Psoas muscle (tissue), 8 donors: ENCODE measurements around the gene RPS6KB2. TPM values are rescaled to one million over a fixed set of nuclear protein-coding genes. Genes with fewer than 3 reads are reported as not detected.

Source experiments
- ATAC-seq, 4 donors: fragments of 200-7000 bp; cut with Tn5 transposase; one replicate each; pipeline ENCODE4 v1.9.1; 2020; ENCODE audit warnings: moderate library complexity in 3 of 4, mild to moderate bottlenecking in 2 of 4
- DNase-seq, 2 donors: peaks; one replicate each; pipeline ENCODE4 v3.0.0-alpha.2; 2020
- H3K27ac ChIP-seq: fragments of 200-600 bp; one replicate; pipeline ENCODE4 v1.8.0; 2022
- H3K27me3 ChIP-seq, 3 donors: fragments of 200-600 bp in 1 of 3; one replicate each; pipeline versions ENCODE4 v1.6.1 to v1.8.0; 2013 to 2022; ENCODE audit warnings: low read length in 2 of 3, mild to moderate bottlenecking in 2 of 3, moderate library complexity in 1 of 3; ENCODE audit not compliant: insufficient read depth in 3 of 3
- H3K36me3 ChIP-seq, 2 donors: fragments of 200-600 bp in 1 of 2; one replicate each; pipeline versions ENCODE4 v1.6.1 to v1.8.0; 2013 to 2022; ENCODE audit warnings: low read depth in 1 of 2, mild to moderate bottlenecking in 1 of 2, moderate library complexity in 1 of 2; ENCODE audit not compliant: insufficient read depth in 1 of 2
- H3K4me1 ChIP-seq: fragments of 200-600 bp; one replicate; pipeline ENCODE4 v1.8.0; 2022
- H3K4me3 ChIP-seq: fragments of 200-600 bp; one replicate; pipeline ENCODE4 v1.8.0; 2022; ENCODE audit warnings: mild to moderate bottlenecking
- H3K9me3 ChIP-seq: fragments of 200-600 bp; one replicate; pipeline ENCODE4 v1.8.0; 2022
- WGBS, 3 donors: extraction: QIAGEN DNeasy Blood & Tissue Kit; methylation state at CpG; one replicate each; pipeline versions ENCODE4 v1.1.6 to v1.1.7; 2013; 5-methylcytosine and 5-hydroxymethylcytosine counted together
- intact Hi-C, 2 donors: fragments of 100-400 bp; cut with DNase I; formaldehyde crosslinking; loops; one replicate each; pipeline versions ENCODE4 v1.11.0 to v1.14.2; 2022
- polyA plus RNA-seq, 3 donors: library from polyadenylated mRNA; stranded (reverse); fragments of 200-250 nt; gene quantifications; one replicate each; pipeline ENCODE4 v1.2.3, GENCODE V29; 2013
- total RNA-seq, 4 donors: library from RNA; stranded (reverse); fragmentation: NEBNext Ultra II Directional in 2 of 4; extraction: Animal tissue kit (Norgen Biotek cat#: 25700) in 2 of 4; gene quantifications; one replicate each; pipeline versions ENCODE4 v1.2.1 to v1.2.4, GENCODE V29; 2021 to 2023
- TF ChIP-seq, protein P1 (sequence below): fragments of 200-600 bp; IDR thresholded peaks from one replicate; pipeline ENCODE4 v1.8.0; 2022; ENCODE audit warnings: antibody characterized with exemption
- donor health status: healthy with polysubstance abuse.
- donor health status: DM: no; HTN: no; CAD: no; lungs with moderate emphysema.
- donor health status: Bipolar disorder and iron deficiency.
- donor health status: healthy.
- donor health status: DM: yes; HTN: yes; CAD: no.
- donor health status: DM: no; HTN: no; CAD: no.
- donor health status: DM: no; HTN: no; CAD: no.
- donor health status: DM: yes; HTN: yes; CAD: no.

The RPS6KB2 gene
- total and polyA plus RNA-seq, 7 donors = 23.1 to 64.6 (median 27.2) TPM

DNA sequence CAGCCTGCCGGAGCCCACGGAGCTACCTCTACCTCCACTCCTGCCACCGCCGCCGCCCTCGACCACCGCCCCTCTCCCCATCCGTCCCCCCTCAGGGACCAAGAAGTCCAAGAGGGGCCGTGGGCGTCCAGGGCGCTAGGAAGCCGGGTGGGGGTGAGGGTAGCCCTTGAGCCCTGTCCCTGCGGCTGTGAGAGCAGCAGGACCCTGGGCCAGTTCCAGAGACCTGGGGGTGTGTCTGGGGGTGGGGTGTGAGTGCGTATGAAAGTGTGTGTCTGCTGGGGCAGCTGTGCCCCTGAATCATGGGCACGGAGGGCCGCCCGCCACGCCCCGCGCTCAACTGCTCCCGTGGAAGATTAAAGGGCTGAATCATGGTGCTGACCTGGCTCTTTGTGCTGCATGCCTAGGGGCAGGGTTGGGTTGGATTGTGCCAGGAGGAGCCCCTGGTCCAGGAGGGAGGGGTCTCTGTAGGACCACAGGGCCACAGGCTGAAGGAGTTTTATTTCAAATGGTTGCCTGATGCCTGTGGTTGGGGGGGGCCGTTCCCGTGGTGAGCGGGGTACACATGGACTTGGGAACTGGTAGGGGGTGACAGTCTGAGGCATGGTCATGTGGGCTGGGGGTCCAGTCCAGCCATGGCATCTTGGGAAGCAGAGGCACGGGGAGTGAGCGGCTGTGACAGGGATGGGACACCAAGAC is 6.9 kb downstream of the RPS6KB2 start:
- intact Hi-C loops = no loop called here
- H3K27ac ChIP-seq = no peak overlapping the region
- 82 to 87% (median 82%) methylated on average over 25 to 26 of the region's 26 CpGs for WGBS, 3 donors
- peaks cover 8% of the 10 kb centered on the region for H3K4me1 ChIP-seq
- H3K9me3 ChIP-seq = no peaks in the 10 kb centered on the region
- no peaks in the 10 kb centered on the region for H3K27me3 ChIP-seq
- H3K36me3 ChIP-seq = peaks cover 6 to 81% of the 10 kb centered on the region in 2 donors
- no peak overlapping the region for H3K4me3 ChIP-seq
- DNase-seq (no peak), ATAC-seq (no peak)
- TF ChIP-seq, protein P1, sequence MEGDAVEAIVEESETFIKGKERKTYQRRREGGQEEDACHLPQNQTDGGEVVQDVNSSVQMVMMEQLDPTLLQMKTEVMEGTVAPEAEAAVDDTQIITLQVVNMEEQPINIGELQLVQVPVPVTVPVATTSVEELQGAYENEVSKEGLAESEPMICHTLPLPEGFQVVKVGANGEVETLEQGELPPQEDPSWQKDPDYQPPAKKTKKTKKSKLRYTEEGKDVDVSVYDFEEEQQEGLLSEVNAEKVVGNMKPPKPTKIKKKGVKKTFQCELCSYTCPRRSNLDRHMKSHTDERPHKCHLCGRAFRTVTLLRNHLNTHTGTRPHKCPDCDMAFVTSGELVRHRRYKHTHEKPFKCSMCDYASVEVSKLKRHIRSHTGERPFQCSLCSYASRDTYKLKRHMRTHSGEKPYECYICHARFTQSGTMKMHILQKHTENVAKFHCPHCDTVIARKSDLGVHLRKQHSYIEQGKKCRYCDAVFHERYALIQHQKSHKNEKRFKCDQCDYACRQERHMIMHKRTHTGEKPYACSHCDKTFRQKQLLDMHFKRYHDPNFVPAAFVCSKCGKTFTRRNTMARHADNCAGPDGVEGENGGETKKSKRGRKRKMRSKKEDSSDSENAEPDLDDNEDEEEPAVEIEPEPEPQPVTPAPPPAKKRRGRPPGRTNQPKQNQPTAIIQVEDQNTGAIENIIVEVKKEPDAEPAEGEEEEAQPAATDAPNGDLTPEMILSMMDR = no peak

DNA sequence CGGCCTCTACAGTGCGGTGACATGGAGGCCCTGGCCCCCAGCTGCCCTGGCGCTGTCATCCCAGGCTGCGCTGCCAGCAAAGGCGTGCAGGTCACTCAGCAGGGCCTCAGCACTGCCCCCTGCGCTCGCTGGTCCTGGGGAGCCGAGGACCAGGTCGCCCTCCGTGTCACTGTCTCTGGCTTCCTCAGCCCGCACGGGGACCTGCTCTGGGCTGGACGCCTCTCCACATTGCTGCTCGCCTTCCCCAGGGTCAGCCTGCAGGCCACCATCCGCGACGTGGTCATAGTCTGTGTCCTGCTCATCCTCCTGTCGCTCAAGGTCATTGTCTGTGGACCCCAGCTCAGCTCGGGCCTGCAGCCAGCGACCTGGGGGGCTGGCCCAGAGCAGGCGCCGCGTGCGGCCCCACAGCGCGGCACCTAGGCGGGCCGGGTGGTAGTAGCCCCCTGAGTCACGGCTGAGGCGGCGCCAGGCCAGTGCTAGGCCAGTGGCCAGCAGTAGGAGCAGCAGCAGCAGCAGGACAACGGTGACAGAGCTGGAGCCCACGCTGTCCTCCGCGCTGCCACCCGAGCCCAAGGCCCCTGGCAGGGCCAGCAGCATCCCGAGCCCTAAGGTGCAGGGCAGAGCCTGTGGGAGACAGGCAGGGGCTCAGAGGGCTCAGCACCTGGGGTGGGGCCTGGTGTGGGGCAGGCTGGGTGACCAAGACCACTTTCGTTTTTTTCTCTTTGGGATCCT is 7.6 kb downstream of the RPS6KB2 start:
- peaks cover 6 to 81% of the 10 kb centered on the region in 2 donors for H3K36me3 ChIP-seq
- ATAC-seq (no peak), DNase-seq (no peak)

DNA sequence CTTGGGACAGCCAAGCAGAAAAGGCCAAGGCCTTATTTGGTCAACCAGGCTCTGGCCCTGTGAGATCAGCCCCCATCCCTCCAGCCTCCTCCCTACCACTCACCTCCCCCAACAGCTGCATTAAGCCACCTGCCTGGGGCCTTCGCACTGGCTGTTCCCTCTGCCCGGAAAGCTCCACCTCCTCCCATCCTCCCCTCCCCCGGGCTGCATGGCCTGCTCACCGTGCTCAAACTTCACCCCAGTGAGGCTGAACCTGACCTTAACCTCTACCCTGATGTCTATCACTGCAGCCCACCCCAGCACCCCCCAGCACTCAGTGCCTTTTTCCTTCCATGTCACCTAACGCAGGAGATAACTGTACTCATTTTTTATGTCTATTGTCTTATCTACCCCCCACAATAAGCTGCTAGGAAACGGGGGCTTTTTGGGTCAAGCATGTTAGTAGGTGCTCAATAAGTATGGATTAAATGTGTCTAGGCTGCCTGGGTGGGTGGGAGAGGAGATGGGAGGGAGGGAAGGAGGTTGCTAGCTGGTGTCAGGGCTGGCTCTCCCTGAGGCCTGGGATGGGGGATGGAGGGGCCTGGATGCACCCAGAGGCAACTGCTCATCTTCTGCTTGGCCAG is 8.3 kb downstream of the RPS6KB2 start:
- ATAC-seq (peak in 1 of 4 donors; percentile 12), DNase-seq (no peak)
- H3K9me3 ChIP-seq = no peaks in the 10 kb centered on the region
- TF ChIP-seq, protein P1 = no peak
- H3K4me1 ChIP-seq = no peaks in the 10 kb centered on the region
- peaks cover 6 to 82% of the 10 kb centered on the region in 2 donors for H3K36me3 ChIP-seq
- 54 to 59% (median 59%) methylated on average over 6 of the region's 6 CpGs for WGBS, 3 donors
- H3K27ac ChIP-seq = no peak overlapping the region
- H3K4me3 ChIP-seq = no peak overlapping the region
- no peaks in the 10 kb centered on the region for H3K27me3 ChIP-seq
- intact Hi-C loops = no loop called here

More for the DNA sequence above, 7.6 kb downstream of the RPS6KB2 start:
- H3K4me3 ChIP-seq = no peak overlapping the region
- WGBS, 3 donors = 86 to 88% (median 87%) methylated on average over 33 to 38 of the region's 38 CpGs
- no peaks in the 10 kb centered on the region for H3K9me3 ChIP-seq
- peak overlapping the region; percentile 36 for H3K27ac ChIP-seq
- TF ChIP-seq, protein P1 = no peak
- no peaks in the 10 kb centered on the region for H3K27me3 ChIP-seq
- H3K4me1 ChIP-seq = peaks cover under 1% of the 10 kb centered on the region
- intact Hi-C loops = no loop called here

DNA sequence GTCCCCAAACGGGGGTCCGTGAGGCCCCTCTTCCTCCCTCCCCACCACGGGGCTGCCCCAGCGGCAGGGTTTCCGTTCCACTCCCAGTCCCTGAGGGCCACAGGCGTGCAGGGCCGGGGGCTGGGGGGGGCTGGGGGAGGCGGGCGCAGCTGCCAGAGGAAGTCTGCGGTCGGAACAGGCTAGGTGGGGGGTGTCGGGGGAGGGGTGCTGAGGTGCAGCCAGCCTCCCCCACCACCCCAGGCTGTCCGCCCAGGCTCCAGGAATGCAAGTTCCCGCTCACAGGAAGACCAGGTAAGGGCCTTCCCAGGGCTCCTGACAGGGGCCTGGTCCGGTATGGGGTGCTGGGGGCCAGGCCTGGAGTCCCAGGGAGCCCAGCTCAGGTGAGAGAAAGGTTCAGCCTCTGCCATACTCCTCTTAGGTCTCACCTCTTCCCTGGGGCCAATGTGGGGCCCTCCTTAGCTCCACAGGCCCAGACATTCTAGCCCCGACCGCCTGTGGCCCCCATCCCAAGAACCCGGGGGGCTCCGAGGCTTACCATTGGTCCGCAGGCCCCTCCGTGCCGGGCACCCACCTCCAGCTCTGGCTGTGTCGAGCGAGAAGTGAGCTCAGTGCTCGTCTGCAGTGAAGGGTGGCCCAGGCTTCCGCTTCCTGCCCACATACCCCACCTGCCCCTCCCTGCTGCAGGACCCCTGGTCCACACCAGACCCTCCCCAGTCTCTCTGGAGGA is 9.0 kb downstream of the RPS6KB2 start, which contains the start of gene PTPRCAP:
Gene PTPRCAP (minus strand): TSS at position 601 of the 727 bp plus-strand sequence. CDS start 63 bp downstream, at position 538.
- Histone ChIP-seq H3K36me3 (peaks cover 6 to 82% of the 10 kb centered on the region in 2 donors), H3K27me3 (no peaks in the 10 kb centered on the region), H3K4me3 (no peak within 1 kb of the TSS), H3K27ac (peak within 1 kb of the TSS; percentile 23), H3K4me1 (peaks cover 3% of the 10 kb centered on the region), H3K9me3 (no peaks in the 10 kb centered on the region)
- intact Hi-C loops = no loop called here
- TF ChIP-seq, protein P1 = no peak
- 69 to 76% (median 74%) methylated on average over 17 to 26 of the region's 26 CpGs for WGBS, 3 donors
- ATAC-seq (no peak), DNase-seq (peak in 1 of 2 donors; percentile 55)
